Lower leg skin (tissue), 4 donors: ENCODE results near the gene HSD3B1. TPM values are rescaled to one million over a fixed set of nuclear protein-coding genes. Genes with fewer than 3 reads are reported as not detected.

Experiments
- DNase-seq, 2 donors: peaks; one replicate each; pipeline ENCODE4 v3.0.0-alpha.2; 2019; ENCODE audit warnings: low spot score in 2 of 2
- H3K4me3 ChIP-seq: fragments of 200-600 bp; sonication (generic); 2 replicates; pipeline ENCODE4 v1.5.1; 2017; ENCODE audit warnings: mild to moderate bottlenecking, low read depth; ENCODE audit not compliant: poor library complexity, severe bottlenecking
- POLR2A ChIP-seq, 2 donors: fragments of 450-650 bp; IDR thresholded peaks; one replicate each; pipeline ENCODE4 v1.6.1; 2016 to 2017; ENCODE audit warnings: antibody characterized with exemption in 2 of 2, mild to moderate bottlenecking in 1 of 2, moderate library complexity in 1 of 2
- WGBS, 2 donors: methylation state at CpG; one replicate each; pipeline ENCODE4 v1.1.5; 2018; 5-methylcytosine and 5-hydroxymethylcytosine counted together
- intact Hi-C: fragments of 100-400 bp; cut with DNase I; formaldehyde crosslinking; loops from one replicate; pipeline ENCODE4 v1.15.0; 2023; ENCODE audit warnings: low total_unique reads
- total RNA-seq, 4 donors: library from RNA; depleted of rRNA; stranded (reverse); fragments of >200 nt; gene quantifications; one replicate each; pipeline ENCODE4 v1.1.0, GENCODE V29; 2016
- TF ChIP-seq, protein P1 (sequence below), 3 donors: fragments of 450-650 bp; IDR thresholded peaks; one replicate each; pipeline ENCODE4 v1.5.1; 2016; ENCODE audit warnings: antibody characterized with exemption in 3 of 3, mild to moderate bottlenecking in 3 of 3, moderate library complexity in 2 of 3

HSD3B1 gene
- total RNA-seq, 4 donors from 2014 or later, result 0.30 to 10.3 (median 1.6) TPM

DNA sequence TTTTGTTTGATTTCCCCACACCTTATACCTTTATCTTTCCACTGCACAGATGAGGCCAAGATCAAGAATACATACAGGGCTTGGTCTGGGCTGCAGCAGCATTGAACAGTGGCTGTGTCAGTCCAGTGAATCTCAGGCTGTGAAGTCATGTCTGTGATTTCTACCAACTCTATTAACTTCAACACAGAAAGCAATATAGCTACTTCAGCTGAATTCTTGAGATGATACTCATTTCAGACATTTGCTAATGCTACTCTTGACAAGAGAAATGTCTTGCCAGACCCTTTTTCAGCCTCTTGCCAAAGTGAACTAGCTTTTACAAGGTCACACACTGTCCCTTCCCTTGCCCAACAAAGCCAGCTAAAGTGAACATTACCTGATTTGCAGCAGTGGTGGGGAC, 25.1 kb upstream of the HSD3B1 start:
- intact Hi-C loops, result loop anchor here (10.0 kb wide), 1 partner anchor 53 kb away; no protein-coding TSS in a partner anchor
- no peak for TF ChIP-seq POLR2A (IDR thresholded peaks at IDR 0.05)
- TF ChIP-seq, protein P1, sequence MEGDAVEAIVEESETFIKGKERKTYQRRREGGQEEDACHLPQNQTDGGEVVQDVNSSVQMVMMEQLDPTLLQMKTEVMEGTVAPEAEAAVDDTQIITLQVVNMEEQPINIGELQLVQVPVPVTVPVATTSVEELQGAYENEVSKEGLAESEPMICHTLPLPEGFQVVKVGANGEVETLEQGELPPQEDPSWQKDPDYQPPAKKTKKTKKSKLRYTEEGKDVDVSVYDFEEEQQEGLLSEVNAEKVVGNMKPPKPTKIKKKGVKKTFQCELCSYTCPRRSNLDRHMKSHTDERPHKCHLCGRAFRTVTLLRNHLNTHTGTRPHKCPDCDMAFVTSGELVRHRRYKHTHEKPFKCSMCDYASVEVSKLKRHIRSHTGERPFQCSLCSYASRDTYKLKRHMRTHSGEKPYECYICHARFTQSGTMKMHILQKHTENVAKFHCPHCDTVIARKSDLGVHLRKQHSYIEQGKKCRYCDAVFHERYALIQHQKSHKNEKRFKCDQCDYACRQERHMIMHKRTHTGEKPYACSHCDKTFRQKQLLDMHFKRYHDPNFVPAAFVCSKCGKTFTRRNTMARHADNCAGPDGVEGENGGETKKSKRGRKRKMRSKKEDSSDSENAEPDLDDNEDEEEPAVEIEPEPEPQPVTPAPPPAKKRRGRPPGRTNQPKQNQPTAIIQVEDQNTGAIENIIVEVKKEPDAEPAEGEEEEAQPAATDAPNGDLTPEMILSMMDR (IDR thresholded peaks at IDR 0.05), result no peak
- H3K4me3 ChIP-seq, result no peak overlapping the region
- DNase-seq, result no peak

DNA sequence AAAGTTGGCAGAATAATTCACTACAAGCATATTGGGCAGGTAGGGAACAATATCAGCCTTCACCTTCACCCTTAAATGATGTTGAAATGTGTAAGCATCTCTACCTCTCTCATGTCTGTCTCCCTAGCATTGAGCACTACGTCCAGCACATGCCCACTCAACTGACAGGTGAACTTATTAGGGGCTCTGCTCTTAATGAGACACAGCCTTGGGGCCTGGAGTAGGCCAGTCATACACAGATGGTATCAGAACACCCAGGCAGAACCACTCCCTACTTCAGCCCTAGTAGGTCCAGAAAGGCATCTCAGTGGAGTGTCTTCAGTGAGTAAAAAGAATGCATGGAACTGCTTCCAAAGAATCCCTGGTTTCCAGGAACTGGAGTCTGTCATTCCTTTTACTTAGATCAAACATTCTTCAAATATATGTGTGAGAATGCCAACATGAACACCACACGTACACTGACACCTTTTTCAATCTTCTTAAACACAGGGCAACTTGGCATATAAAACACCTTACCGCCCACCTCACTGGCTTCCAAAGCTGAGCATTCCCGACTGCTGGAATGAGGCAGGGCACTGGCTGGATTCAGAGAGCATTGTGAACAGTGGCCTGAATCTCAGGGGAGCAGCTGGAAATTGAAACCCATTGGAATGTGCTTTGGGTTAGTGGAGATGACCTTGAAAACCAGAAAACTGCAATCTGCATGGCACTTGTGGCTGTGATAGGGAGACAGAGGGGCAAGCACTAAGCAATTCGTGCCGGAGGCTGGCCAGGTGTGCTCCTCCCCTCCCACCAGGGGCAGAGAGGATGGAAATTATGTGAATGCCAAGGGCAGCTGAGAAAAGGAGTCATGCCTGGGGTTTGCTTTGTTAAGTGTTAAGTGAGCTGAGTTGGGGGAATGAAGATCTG, 24.2 kb upstream of the HSD3B1 start:
- intact Hi-C loops, result loop anchor here (10.0 kb wide), 1 partner anchor 52 kb away; no protein-coding TSS in a partner anchor
- H3K4me3 ChIP-seq, result no peak overlapping the region
- no peak for TF ChIP-seq POLR2A (IDR thresholded peaks at IDR 0.05)
- TF ChIP-seq, protein P1 (IDR thresholded peaks at IDR 0.05), result no peak
- 77 to 79% methylated on average over 6 of the region's 6 CpGs for WGBS, 2 donors
- no peak for DNase-seq

DNA sequence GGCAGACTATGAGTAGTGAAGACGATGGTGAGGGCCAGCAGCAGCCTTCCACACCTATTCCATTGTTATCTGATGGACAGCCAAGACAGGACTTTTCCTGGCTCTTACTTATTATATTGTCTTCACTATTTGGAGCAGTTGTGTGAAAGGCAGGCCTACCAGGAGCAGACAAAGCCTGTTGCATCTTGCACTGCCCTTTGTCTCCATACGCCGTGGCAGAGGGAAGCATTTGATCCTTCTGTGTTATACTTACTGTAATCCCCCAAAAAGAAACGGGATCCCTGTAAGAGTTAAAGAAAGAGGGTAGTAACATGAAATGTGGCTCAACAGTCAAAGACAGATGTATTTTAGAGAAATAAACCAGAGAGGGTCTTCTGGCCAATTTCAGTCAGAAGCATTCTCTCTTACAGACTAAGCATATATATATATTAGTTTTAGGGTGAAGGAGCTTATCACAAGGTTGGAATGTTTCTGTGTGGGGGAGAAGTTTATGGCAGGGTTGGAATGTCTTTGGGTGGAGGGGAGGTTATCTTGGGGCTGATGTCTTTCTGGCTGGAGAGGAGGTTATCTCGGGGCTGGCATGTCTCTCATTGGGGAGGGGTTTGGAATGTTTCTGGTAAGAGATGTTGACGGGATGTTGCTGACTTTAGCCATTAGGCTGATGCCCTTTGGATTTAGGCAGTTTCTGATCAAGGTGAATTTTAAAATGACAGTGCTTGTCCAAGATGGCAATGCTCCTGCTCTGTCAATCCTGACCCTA, 23.4 kb upstream of the HSD3B1 start:
- 86% methylated on average over 6 of the region's 6 CpGs for WGBS, 2 donors
- H3K4me3 ChIP-seq, result no peak overlapping the region
- DNase-seq, result no peak
- intact Hi-C loops, result loop anchor here (10.0 kb wide), 1 partner anchor 51 kb away; no protein-coding TSS in a partner anchor
- TF ChIP-seq, protein P1 (IDR thresholded peaks at IDR 0.05), result no peak
- no peak for TF ChIP-seq POLR2A (IDR thresholded peaks at IDR 0.05)

DNA sequence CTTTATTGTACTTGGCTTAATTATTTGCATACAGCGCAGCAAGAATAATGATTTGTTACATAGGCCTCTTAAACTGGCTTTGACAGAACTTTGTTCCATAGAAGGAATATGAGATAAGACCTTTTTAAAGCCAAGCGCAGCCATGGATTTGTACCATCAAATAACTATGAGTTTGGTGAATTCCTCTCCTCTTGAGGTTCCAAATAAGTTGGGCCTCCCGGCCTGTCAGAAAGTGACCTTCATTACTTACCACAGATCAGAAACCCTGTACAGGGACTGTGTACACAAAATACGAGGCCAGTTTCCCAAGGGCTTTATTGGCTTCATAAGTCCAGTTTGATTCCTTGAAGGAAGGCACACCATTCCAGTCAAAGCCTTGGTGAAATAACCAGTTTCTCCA, 21.8 kb upstream of the HSD3B1 start:
- no peak overlapping the region for H3K4me3 ChIP-seq
- no peak for DNase-seq
- TF ChIP-seq, protein P1 (IDR thresholded peaks at IDR 0.05), result no peak
- TF ChIP-seq POLR2A (IDR thresholded peaks at IDR 0.05), result no peak
- intact Hi-C loops, result loop anchor here (10.0 kb wide), 1 partner anchor 50 kb away; no protein-coding TSS in a partner anchor
- 87 to 88% methylated on average over 4 of the region's 4 CpGs for WGBS, 2 donors

DNA sequence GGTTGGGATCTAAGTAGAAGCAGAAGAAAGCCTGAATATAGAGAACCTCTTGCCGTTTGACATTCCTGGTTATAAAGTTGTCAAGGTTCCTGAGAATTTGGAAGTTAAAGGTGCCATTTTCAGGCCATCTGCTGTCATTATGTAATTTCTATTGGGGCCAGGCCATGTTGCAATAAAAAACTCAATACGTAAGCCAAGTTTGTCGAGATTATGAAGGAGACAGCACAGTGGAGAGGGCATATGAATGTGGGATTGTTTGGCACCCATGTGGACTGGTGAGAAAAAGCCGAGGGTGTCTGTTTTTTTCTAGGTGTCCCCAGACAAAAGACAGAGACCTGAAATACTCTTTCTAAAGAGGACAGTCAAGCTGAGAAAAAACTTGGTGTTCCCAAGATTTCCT, 18.8 kb upstream of the HSD3B1 start:
- H3K4me3 ChIP-seq, result no peak overlapping the region
- WGBS, 2 donors, result 45 to 50% methylated on average over 4 of the region's 4 CpGs
- intact Hi-C loops, result loop anchor here (10.0 kb wide), 1 partner anchor 47 kb away; no protein-coding TSS in a partner anchor
- no peak for DNase-seq
- TF ChIP-seq POLR2A (IDR thresholded peaks at IDR 0.05), result no peak
- TF ChIP-seq, protein P1 (IDR thresholded peaks at IDR 0.05), result no peak
